NB4 (cell line): ENCODE results near the gene FASTK.

Experiments used
- DNase-seq: peaks from one replicate; pipeline ENCODE4 v3.0.0; 2010; ENCODE audit warnings: low read depth
- H3K4me3 ChIP-seq: one replicate; pipeline ENCODE4 v1.5.1; 2011; ENCODE audit warnings: mild to moderate bottlenecking, low read depth, low read length, moderate library complexity
- MYC ChIP-seq: IDR thresholded peaks from 2 replicates; pipeline ENCODE4 v1.6.1; 2011; ENCODE audit warnings: low read depth, low read length
- POLR2A ChIP-seq: IDR thresholded peaks from 2 replicates; pipeline ENCODE4 v1.6.1; 2011; ENCODE audit warnings: mild to moderate bottlenecking; ENCODE audit not compliant: insufficient read length; ENCODE audit errors: extremely low read depth
- TF ChIP-seq, protein P1 (sequence below): IDR thresholded peaks from one replicate; pipeline ENCODE4 v1.5.1; 2012; ENCODE audit warnings: low read depth, low read length
- TF ChIP-seq, protein P2 (sequence below): IDR thresholded peaks from 2 replicates; pipeline ENCODE4 v1.6.1; 2011; ENCODE audit warnings: low read depth, low read length

FASTK gene

DNA sequence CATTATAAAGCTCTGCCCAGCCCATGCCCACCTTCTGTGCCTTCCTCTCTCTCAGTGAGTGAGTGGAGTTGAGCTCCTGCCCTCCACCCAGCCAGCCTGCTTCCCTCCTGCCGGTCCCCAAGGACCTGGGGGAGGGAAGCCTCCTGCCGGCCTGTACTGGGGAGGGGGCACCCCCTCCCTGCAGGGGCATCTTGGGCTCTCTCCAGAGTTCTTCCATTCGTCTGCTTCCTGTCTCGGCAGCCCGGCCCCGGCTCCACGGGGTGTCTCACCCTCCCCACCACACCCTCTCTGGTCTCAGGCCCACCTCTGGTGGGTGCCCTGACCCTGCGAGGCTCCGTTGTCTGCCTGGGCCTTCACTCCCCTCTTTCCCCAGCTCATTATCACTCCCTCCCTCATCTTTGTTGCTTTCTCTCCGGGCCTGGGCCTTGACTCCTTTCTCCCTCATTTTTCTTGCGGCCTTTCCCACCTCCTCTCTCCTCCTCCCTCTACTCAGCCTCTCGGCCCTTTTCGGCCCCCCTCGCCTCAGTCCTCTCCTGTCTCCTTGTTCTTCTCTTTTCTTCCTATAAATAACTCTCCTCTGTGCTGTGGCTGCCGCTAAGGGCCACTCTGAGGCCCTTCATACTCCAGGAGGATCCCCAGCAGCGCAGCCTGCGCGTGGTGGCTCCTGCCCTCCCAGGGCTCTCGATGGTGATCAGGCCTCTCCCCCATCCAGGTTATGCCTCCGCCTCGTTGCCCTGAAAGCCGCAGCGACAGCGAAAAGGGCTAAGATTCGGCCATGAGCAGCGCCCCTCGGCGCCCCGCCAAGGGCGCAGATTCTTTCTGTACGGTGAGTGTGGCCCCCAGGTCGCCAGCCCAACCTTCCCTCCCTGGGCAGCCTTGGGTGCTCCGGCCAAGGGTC is 19.1 kb downstream of the FASTK start:
- TF ChIP-seq, protein P1, sequence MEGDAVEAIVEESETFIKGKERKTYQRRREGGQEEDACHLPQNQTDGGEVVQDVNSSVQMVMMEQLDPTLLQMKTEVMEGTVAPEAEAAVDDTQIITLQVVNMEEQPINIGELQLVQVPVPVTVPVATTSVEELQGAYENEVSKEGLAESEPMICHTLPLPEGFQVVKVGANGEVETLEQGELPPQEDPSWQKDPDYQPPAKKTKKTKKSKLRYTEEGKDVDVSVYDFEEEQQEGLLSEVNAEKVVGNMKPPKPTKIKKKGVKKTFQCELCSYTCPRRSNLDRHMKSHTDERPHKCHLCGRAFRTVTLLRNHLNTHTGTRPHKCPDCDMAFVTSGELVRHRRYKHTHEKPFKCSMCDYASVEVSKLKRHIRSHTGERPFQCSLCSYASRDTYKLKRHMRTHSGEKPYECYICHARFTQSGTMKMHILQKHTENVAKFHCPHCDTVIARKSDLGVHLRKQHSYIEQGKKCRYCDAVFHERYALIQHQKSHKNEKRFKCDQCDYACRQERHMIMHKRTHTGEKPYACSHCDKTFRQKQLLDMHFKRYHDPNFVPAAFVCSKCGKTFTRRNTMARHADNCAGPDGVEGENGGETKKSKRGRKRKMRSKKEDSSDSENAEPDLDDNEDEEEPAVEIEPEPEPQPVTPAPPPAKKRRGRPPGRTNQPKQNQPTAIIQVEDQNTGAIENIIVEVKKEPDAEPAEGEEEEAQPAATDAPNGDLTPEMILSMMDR = no peak
- TF ChIP-seq, protein P2, sequence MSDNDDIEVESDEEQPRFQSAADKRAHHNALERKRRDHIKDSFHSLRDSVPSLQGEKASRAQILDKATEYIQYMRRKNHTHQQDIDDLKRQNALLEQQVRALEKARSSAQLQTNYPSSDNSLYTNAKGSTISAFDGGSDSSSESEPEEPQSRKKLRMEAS = no peak
- TF ChIP-seq POLR2A (no peak), MYC (no peak)
- peak overlapping the region; percentile 69 for H3K4me3 ChIP-seq
- peak; percentile 79 for DNase-seq

DNA sequence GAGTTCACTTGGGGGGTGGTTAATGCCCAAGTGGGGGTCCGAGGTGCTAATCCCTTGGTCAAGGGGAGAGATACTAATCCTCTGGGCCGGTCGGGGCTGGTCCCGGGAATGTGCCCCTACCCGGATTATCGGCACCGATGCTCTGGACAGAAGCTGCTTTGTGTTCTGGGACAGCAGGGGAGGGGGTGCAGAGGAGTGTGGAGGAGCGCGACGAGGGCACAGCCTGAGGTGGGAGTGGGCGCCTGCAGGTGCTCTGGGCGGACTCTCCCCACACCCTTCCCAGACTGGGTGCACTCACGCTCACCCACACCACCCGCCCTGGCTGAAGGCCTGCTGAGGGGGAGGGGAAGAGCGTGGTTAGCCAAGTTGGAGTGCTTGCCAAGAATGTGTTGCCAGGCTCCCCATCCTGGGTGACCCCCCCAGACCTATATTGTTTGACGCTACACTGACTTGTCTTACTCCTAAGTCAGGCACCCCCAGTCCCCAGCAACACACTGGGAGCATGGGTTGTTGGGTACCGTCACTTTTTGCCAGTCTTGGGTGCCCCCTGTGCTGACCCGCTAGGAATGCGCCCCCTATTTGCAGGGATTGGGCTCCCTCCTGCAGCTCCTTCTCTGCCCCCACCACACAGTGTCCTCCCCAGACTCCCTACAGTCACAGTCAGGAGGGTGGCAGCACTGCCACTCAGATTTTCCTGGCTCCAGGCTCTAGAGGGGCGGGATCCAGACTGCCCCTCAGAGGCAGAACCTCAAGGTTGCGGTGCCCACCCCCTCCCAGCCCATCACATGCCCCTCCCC is 20.0 kb downstream of the FASTK start:
- peak overlapping the region; percentile 69 for H3K4me3 ChIP-seq
- peak; percentile 71 for DNase-seq
- TF ChIP-seq POLR2A (no peak), MYC (no peak)
- TF ChIP-seq, protein P1 = no peak
- TF ChIP-seq, protein P2 = no peak

DNA sequence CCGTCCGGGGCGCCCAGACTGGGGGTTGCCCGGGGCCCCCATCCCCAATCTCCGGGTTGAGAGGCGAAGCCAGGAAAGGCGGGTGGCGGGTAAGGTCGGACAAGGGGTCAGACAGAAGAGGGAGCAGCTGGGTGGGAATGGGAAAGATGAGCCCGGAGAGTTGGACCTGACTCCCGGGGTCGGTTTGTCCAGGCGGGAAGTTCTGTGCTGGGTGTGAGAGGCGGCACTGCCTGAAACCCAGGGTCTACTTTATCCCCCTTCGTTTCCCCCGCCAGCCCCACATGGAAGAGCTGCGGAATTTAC is 20.5 kb downstream of the FASTK start:
- H3K4me3 ChIP-seq = peak overlapping the region; percentile 69
- no peak for DNase-seq
- TF ChIP-seq, protein P1 = no peak
- TF ChIP-seq, protein P2 = no peak
- TF ChIP-seq MYC = no peak

DNA sequence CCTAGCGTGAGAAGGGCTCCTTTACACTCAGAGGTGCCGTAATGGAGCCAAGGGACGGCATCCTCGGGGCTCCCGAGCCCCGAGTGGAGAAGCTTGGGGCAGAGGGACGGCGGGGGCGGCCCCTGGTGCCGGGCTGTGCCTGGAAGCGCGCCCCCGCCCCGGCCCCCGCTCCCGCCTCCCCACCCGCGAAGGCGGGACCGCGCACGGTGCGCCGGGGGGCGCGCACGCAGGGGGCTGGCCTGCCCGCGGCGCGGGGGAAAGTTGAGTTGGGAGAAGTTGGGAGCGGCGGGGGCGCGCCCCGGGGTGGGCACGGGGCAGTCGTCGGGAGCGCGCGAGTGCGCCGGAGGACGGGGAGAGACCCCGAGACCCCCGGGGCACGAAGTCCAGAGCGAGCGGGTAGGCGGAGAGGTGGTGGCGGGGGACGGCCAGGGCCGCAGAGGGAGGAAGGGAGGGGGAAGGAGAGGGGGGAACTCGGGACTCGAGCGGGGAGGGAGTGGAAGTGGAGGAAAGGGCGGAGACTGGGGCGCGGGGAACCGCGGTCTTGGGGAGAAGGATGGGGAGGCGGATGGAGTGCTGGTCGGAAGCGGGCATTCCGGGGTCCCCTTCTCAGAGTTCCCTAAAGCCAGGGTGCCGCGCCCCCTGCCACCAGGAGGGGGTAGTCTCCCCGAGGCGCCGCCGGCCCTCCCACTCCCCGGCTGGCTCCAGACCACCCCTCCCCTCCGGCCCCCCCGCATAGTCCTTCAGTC is 21.1 kb downstream of the FASTK start, which contains the start of gene SLC4A2:
Gene SLC4A2 (plus strand): TSS at position 223 of the 746 bp plus-strand sequence. CDS start 2,399 bp downstream, outside the sequence.
- DNase-seq = peak; percentile 81
- TF ChIP-seq, protein P2 = 0 out of 2 replicates have a peak, but pooled peaks have one; percentile 16
- TF ChIP-seq MYC (no peak), POLR2A (peak; percentile 55)
- TF ChIP-seq, protein P1 = peak; percentile 57
- peak within 1 kb of the TSS; percentile 89 for H3K4me3 ChIP-seq

DNA sequence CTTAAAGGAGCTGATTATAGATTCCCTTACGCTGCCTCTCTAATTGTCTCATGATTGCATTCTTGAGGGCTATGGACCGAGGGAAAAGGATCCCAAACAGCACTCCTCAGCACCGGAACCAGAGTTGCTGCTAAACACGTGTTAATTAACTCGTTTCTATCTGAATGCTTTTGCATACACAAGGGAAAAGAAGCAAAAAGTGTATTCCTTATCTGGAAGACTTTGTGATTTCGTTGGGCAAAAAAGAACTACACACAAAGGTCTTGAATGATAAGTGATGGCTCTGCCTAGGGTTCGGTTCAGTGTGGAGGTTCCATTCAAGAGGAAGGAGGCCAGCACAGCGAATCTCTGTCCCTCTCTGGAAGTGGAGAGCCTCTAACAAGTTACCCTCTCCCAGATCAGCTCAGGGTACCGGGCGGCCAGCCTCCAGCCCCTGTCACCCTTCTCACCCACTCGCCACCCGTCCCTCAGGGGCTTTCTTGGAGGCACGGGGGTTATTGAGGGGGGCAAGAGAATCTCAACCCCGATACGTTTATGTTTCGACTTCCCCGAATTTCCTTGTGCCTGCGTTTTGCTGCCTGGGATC is 21.7 kb downstream of the FASTK start:
- peak overlapping the region; percentile 89 for H3K4me3 ChIP-seq
- DNase-seq = peak; percentile 48
- no peak for TF ChIP-seq MYC
- TF ChIP-seq, protein P2 = no peak
- no peak for TF ChIP-seq POLR2A
- TF ChIP-seq, protein P1 = no peak
